PC-9 (cell line): ENCODE data around the gene ANKRD39. TPM values are rescaled to one million over a fixed set of nuclear protein-coding genes. Genes with fewer than 3 reads are reported as not detected.
A peak's percentile ranks its signal among the peaks of the same experiment; 100 is the strongest.

Source experiments
- BruUV-seq: library from RNA; stranded (reverse); fragments of 400-500 nt; replicated peaks from 2 replicates; lab custom pipeline; 2021; lab: Mats Ljungman, UMichigan
- CTCF ChIA-PET: fragments of 300-600 bp; sonication (Branson Sonifier 250); formaldehyde crosslinking; loops from one replicate; lab custom pipeline; 2022; ENCODE audit warnings: antibody characterized with exemption; lab: Charles Lee
- POLR2A ChIA-PET: fragments of 300-600 bp; sonication (Branson Sonifier 250); formaldehyde crosslinking; loops from one replicate; lab custom pipeline; 2022; ENCODE audit warnings: antibody characterized with exemption; ENCODE audit not compliant: unreplicated experiment; lab: Charles Lee
- DNase-seq, 2 experiments: peaks; one replicate each; pipeline versions ENCODE4 v3.0.0 to v3.0.0-alpha.2; 2015 to 2022; ENCODE audit warnings: mixed read lengths in 1 of 2
- H2AFZ ChIP-seq: fragments of 200-600 bp; sonication (generic); 2 replicates; pipeline ENCODE4 v1.8.1; 2017; ENCODE audit warnings: antibody characterized with exemption
- H3F3A ChIP-seq: fragments of 200-600 bp; sonication (generic); 2 replicates; pipeline ENCODE4 v1.8.1; 2017; ENCODE audit warnings: antibody characterized with exemption, mild to moderate bottlenecking, low read depth; ENCODE audit not compliant: insufficient read depth
- H3K27ac ChIP-seq: fragments of 200-600 bp; sonication (generic); 2 replicates; pipeline ENCODE4 v1.6.1; 2016; ENCODE audit warnings: mixed run types
- H3K27me3 ChIP-seq: fragments of 200-600 bp; sonication (generic); 2 replicates; pipeline ENCODE4 v1.6.1; 2016; ENCODE audit warnings: low read depth, mixed run types; ENCODE audit not compliant: insufficient read depth
- H3K36me3 ChIP-seq: fragments of 200-600 bp; sonication (generic); 2 replicates; pipeline ENCODE4 v1.6.1; 2016; ENCODE audit warnings: low read depth, mixed run types
- H3K4me1 ChIP-seq: fragments of 200-600 bp; sonication (generic); replicated peaks from 2 replicates; pipeline ENCODE4 v1.6.1; 2016; ENCODE audit warnings: mixed run types; ENCODE audit not compliant: insufficient read depth
- H3K4me2 ChIP-seq: fragments of 200-600 bp; sonication (generic); 2 replicates; pipeline ENCODE4 v1.6.1; 2017; ENCODE audit warnings: mixed run types
- H3K4me3 ChIP-seq: fragments of 200-600 bp; sonication (generic); 2 replicates; pipeline ENCODE4 v1.6.1; 2016; ENCODE audit warnings: mixed run types
- H3K79me2 ChIP-seq: fragments of 200-600 bp; sonication (generic); 2 replicates; pipeline ENCODE4 v1.6.1; 2017; ENCODE audit warnings: low read depth, mixed run types
- H3K9me2 ChIP-seq: fragments of 200-600 bp; sonication (generic); 2 replicates; pipeline ENCODE4 v1.8.1; 2017; ENCODE audit warnings: mild to moderate bottlenecking; ENCODE audit not compliant: insufficient read depth
- H3K9me3 ChIP-seq: fragments of 200-600 bp; sonication (generic); 2 replicates; pipeline ENCODE4 v1.8.1; 2016; ENCODE audit warnings: low read depth; ENCODE audit not compliant: insufficient read depth
- H4K20me1 ChIP-seq: fragments of 200-600 bp; sonication (generic); 2 replicates; pipeline ENCODE4 v1.8.1; 2017; ENCODE audit not compliant: insufficient read depth
- CTCF ChIP-seq: fragments of 200-600 bp; sonication (generic); conservative IDR thresholded peaks from 2 replicates; pipeline ENCODE4 v1.6.1; 2017; ENCODE audit warnings: mixed run types, antibody characterized with exemption, mild to moderate bottlenecking, moderate library complexity
- EZH2 ChIP-seq: fragments of 200-600 bp; sonication (generic); IDR thresholded peaks from 2 replicates; pipeline ENCODE4 v1.8.0; 2017; ENCODE audit warnings: antibody characterized with exemption, low read depth
- intact Hi-C: fragments of 100-400 bp; cut with micrococcal nuclease; formaldehyde crosslinking; loops from one replicate; pipeline ENCODE4 v1.10.0; 2022; ENCODE audit not compliant: unreplicated experiment
- total RNA-seq: library from RNA; stranded (reverse); gene quantifications from 2 replicates; pipeline ENCODE4 v1.2.3, GENCODE V29; 2021

ANKRD39 gene
- total RNA-seq, 1 experiment from 2014 or later = 19.0 TPM

GRCh38 chr2:96859099-96859649 lies 1.4 kb upstream of the ANKRD39 start:
- H3K79me2 ChIP-seq = peaks cover 20% of the 10 kb centered on the region; the same call in 1 of the 2 replicates
- BruUV-seq = no TSS peak
- TF ChIP-seq CTCF (no peak), EZH2 (no peak)
- H3K27me3 ChIP-seq = no peaks in the 10 kb centered on the region
- no peaks in the 10 kb centered on the region for H3K9me3 ChIP-seq
- ChIA-PET POLR2A (interaction anchor here (1.0 kb wide), 1 partner anchor 10 kb away, joined by 4 read pairs; no protein-coding TSS in a partner anchor), CTCF (interaction anchor here (1.8 to 2.0 kb wide), 3 partner anchors 9 to 92 kb away, joined by 7 to 36 read pairs (median 14); no protein-coding TSS in a partner anchor)
- no peaks in the 10 kb centered on the region for H3K9me2 ChIP-seq
- H3K4me2 ChIP-seq = peak overlapping the region; percentile 85; the same call in 1 of the 2 replicates
- H3K36me3 ChIP-seq = peaks cover 22% of the 10 kb centered on the region; the same call in 1 of the 2 replicates
- DNase-seq = no peak
- no peak overlapping the region for H2AFZ ChIP-seq
- H3K4me3 ChIP-seq = no peak overlapping the region; the same call in 1 of the 2 replicates
- H4K20me1 ChIP-seq = peaks cover 4% of the 10 kb centered on the region; the same call in 1 of the 2 replicates
- peaks cover 15% of the 10 kb centered on the region; the same call in 1 of the 2 replicates for H3F3A ChIP-seq
- intact Hi-C loops = loop anchor here (2.0 to 5.0 kb wide), 2 partner anchors 26 to 38 kb away; no protein-coding TSS in a partner anchor
- H3K27ac ChIP-seq = no peak overlapping the region
- H3K4me1 ChIP-seq = peaks cover 10% of the 10 kb centered on the region

GRCh38 chr2:96856776-96857666 lies 795 bp downstream of the ANKRD39 start:
- POLR2A ChIA-PET = interaction anchor here (0.6 to 1.4 kb wide), 4 partner anchors 16 to 586 kb away, joined by 3 to 32 read pairs (median 5); no protein-coding TSS in a partner anchor
- Histone ChIP-seq H4K20me1 (no peaks in the 10 kb centered on the region; the same call in 1 of the 2 replicates), H3K79me2 (peaks cover 20% of the 10 kb centered on the region; the same call in 1 of the 2 replicates), H3K27me3 (no peaks in the 10 kb centered on the region), H3K9me2 (no peaks in the 10 kb centered on the region), H3K27ac (no peak overlapping the region), H3K4me1 (peaks cover 10% of the 10 kb centered on the region), H3K4me2 (peak overlapping the region; percentile 87), H3K4me3 (peak overlapping the region; percentile 72), H3F3A (peaks cover 15% of the 10 kb centered on the region; the same call in 1 of the 2 replicates), H3K36me3 (0 out of 2 replicates have a peak, but pooled peaks cover 9% of the 10 kb centered on the region), H3K9me3 (no peaks in the 10 kb centered on the region), H2AFZ (peak overlapping the region; percentile 94)
- BruUV-seq = TSS peak; percentile 14
- no peak for TF ChIP-seq EZH2
- TF ChIP-seq CTCF = no peak
- no peak for DNase-seq
- intact Hi-C loops = loop anchor here (5.0 kb wide), 1 partner anchor 40 kb away; no protein-coding TSS in a partner anchor
- CTCF ChIA-PET = interaction anchor here (0.7 to 2.0 kb wide), 14 partner anchors 11 to 307 kb away, joined by 3 to 36 read pairs (median 4); no protein-coding TSS in a partner anchor

- TF ChIP-seq EZH2 (no peak), CTCF (no peak)
- Histone ChIP-seq H3K4me2 (no peak overlapping the region), H3K4me3 (no peak overlapping the region), H3K9me2 (no peaks in the 10 kb centered on the region), H3K27me3 (no peaks in the 10 kb centered on the region), H4K20me1 (no peaks in the 10 kb centered on the region), H3K27ac (no peak overlapping the region), H3K36me3 (no peaks in the 10 kb centered on the region), H3K9me3 (no peaks in the 10 kb centered on the region), H3K79me2 (peaks cover 20% of the 10 kb centered on the region; the same call in 1 of the 2 replicates), H3K4me1 (peaks cover 10% of the 10 kb centered on the region), H2AFZ (no peak overlapping the region), H3F3A (no peaks in the 10 kb centered on the region)
- ChIA-PET CTCF (no interaction called here), POLR2A (no interaction called here)
- intact Hi-C loops = no loop called here
- no peak for DNase-seq
- BruUV-seq = no TSS peak
Observed at GRCh38 chr2:96853321-96853720, 4.5 kb downstream of the ANKRD39 start.
